Immature natural killer cell (primary cell): ENCODE data around the gene CDK5RAP2. TPM values are rescaled to one million over a fixed set of nuclear protein-coding genes. Genes with fewer than 3 reads are reported as not detected.
"Not testable (repeated sequence)": the region's sequence is repeated elsewhere in the genome, so short reads cannot be mapped to it uniquely, and the experiment has no call there.

Source experiments
- DNase-seq, 3 donors: peaks; one replicate each; pipeline ENCODE4 v3.0.0; 2022; ENCODE audit warnings: mixed read lengths in 1 of 3
- H3K27ac Mint-ChIP-seq, 6 donors: one replicate each; pipeline ENCODE4 v1.8.0; 2020; ENCODE audit warnings: mixed read lengths in 6 of 6, mild to moderate bottlenecking in 5 of 6, inconsistent platforms in 4 of 6, moderate library complexity in 3 of 6
- H3K27me3 Mint-ChIP-seq, 3 donors: one replicate each; pipeline ENCODE4 v1.8.0; 2020 to 2021; ENCODE audit warnings: low read depth in 3 of 3, mild to moderate bottlenecking in 3 of 3, mixed read lengths in 3 of 3, moderate library complexity in 3 of 3, inconsistent platforms in 1 of 3
- H3K36me3 Mint-ChIP-seq, 3 donors: one replicate each; pipeline ENCODE4 v1.8.0; 2020; ENCODE audit warnings: mixed read lengths in 3 of 3, inconsistent platforms in 2 of 3, mild to moderate bottlenecking in 2 of 3
- H3K4me1 Mint-ChIP-seq, 2 donors: one replicate each; pipeline ENCODE4 v1.8.0; 2020; ENCODE audit warnings: inconsistent platforms in 2 of 2, mild to moderate bottlenecking in 2 of 2, mixed read lengths in 2 of 2, moderate library complexity in 1 of 2
- H3K4me3 Mint-ChIP-seq, 5 donors: one replicate each; pipeline ENCODE4 v1.8.0; 2020; ENCODE audit warnings: mild to moderate bottlenecking in 5 of 5, mixed read lengths in 5 of 5, inconsistent platforms in 3 of 5, moderate library complexity in 3 of 5
- H3K9me3 Mint-ChIP-seq, 6 donors: one replicate each; pipeline ENCODE4 v1.8.0; 2020; ENCODE audit warnings: mild to moderate bottlenecking in 6 of 6, mixed read lengths in 6 of 6, inconsistent platforms in 4 of 6, moderate library complexity in 3 of 6
- polyA plus RNA-seq, 3 donors: library from polyadenylated mRNA; unstranded; fragments of 300-500 nt; fragmentation: Illumina TruSeq; gene quantifications; one replicate each; pipeline ENCODE4 v1.2.3, GENCODE V29; 2021

CDK5RAP2 gene
- polyA plus RNA-seq, 3 donors from 2014 or later = 6.7 to 32.7 (median 11.6) TPM

DNA sequence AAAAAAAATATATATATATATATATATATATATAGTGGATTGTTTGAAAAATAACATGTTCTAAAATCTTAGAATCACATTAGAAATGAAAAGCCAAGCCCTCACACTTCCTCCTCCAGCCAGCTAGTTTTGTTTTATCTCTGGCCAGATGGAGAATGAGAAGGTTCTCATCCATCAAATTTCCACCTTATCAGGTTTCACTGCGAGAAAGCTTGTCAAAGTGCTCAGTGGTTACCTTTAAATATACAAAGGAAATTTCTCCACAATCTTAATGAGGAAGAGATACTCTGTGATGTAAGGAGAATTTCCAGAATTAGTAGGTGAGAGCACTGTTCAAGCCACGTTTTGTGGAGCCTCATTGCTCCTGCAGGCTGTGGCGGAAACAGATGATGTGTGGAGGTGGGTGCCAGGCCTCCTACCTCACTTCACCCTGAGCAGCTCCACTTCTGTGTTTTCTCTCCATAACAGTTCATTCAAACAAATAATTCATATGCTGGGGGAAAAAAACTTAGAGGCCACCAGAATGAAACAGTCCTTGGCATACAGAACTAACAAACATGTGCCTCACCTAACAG, 71.9 kb downstream of the CDK5RAP2 start:
- Mint-ChIP-seq H3K4me1 (peaks cover 0 to 5% of the 10 kb centered on the region in 2 donors), H3K9me3 (no peaks in the 10 kb centered on the region), H3K27ac (no peak overlapping the region), H3K27me3 (peaks cover 1 to 2% (median 2%) of the 10 kb centered on the region in 3 donors), H3K4me3 (no peak overlapping the region), H3K36me3 (peaks cover 32 to 61% (median 44%) of the 10 kb centered on the region in 3 donors)
- DNase-seq = no peak

DNA sequence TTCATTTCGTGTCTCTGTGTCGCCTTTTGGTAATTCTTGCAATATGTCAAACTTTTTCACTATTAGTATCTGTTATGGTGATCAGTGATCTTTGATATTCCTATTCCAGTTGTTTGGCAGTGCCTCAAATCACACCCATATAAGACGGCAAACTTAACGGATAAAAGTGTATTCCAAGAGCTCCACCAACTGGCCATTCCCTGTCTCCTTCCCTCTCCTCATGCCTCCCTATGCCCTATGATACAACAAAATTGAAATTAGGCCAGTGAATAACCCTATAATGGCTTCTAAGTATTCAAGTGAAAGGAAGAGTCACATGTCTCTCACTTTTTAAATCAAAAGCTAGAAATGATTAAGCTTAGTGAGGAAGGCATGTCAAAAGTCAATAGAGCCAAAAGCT, 74.8 kb downstream of the CDK5RAP2 start:
- Mint-ChIP-seq H3K27ac (peak overlapping the region in 1 of 6 donors; percentile 32), H3K9me3 (no peaks in the 10 kb centered on the region), H3K4me1 (peaks cover 3 to 18% of the 10 kb centered on the region in 2 donors), H3K36me3 (peaks cover 18 to 54% (median 21%) of the 10 kb centered on the region in 3 donors), H3K4me3 (no peak overlapping the region), H3K27me3 (peaks cover 0 to 2% (median 2%) of the 10 kb centered on the region in 3 donors)
- no peak for DNase-seq

DNA sequence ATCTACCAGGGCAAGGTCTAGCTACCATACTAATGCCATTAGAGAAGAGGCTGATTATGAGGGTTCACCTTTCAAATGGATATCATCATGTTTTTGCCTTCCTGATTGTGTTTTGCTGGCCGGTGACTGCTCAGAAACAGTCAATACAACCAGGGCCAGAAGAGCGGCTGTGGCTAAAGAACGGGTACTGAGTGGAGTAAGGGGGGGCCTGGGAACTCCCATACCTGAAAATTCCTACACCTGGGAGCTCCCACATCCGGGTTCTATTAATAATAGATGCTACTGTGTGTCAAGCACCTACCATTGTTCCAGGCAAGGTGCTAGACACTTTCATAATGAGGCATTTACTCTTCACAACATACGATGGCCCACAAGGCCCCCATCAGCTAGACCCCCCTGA, 79.2 kb downstream of the CDK5RAP2 start:
- peaks cover 7 to 38% (median 12%) of the 10 kb centered on the region in 3 donors for H3K36me3 Mint-ChIP-seq
- peaks cover 0 to 2% (median 0%) of the 10 kb centered on the region in 3 donors for H3K27me3 Mint-ChIP-seq
- H3K4me1 Mint-ChIP-seq = peaks cover 3 to 13% of the 10 kb centered on the region in 2 donors
- peak overlapping the region in 1 of 6 donors; percentile 71 for H3K27ac Mint-ChIP-seq
- H3K4me3 Mint-ChIP-seq = no peak overlapping the region
- DNase-seq = no peak
- H3K9me3 Mint-ChIP-seq = no peaks in the 10 kb centered on the region

DNA sequence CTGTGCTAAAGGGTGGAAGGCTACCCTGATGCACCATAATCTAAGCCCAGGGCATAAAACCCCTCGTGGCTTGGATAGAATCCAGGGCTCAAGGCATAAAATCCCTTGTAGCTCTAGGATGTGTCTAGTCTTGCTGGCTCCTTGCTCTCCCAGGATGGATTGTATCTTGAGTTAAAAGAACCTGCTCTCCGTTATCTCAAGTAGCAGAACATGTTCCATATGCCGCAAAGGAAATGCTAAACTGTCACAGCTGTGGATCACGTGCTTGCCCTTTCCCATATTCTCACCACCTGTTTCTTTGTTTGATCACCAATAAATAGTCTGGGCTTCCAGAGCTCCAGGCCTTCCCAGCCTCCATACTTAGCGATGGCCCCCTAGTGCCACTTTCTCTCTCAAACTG, 82.1 kb downstream of the CDK5RAP2 start:
- Mint-ChIP-seq H3K4me1 (peaks cover 3 to 25% of the 10 kb centered on the region in 2 donors), H3K36me3 (peaks cover 16 to 33% (median 16%) of the 10 kb centered on the region in 3 donors), H3K27ac (peak overlapping the region in 1 of 6 donors; percentile 31)
- H3K27me3 Mint-ChIP-seq, H3K4me3 Mint-ChIP-seq, H3K9me3 Mint-ChIP-seq, DNase-seq: not testable (repeated sequence)

DNA sequence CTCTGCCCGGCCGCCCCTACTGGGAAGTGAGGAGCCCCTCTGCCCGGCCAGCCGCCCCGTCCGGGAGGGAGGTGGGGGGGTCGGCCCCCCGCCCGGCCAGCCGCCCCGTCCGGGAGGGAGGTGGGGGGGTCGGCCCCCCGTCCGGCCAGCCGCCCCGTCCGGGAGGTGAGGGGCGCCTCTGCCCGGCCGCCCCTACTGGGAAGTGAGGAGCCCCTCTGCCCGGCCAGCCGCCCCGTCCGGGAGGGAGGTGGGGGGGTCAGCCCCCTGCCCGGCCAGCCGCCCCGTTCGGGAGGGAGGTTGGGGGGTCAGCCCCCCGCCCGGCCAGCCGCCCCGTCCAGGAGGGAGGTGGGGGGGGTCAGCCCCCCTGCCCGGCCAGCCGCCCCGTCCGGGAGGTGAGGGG, 83.5 kb downstream of the CDK5RAP2 start:
- H3K27me3 Mint-ChIP-seq, H3K9me3 Mint-ChIP-seq, H3K4me3 Mint-ChIP-seq, H3K27ac Mint-ChIP-seq, DNase-seq: not testable (repeated sequence)
- Mint-ChIP-seq H3K4me1 (peaks cover 3 to 24% of the 10 kb centered on the region in 2 donors), H3K36me3 (peaks cover 16 to 25% (median 16%) of the 10 kb centered on the region in 3 donors)

DNA sequence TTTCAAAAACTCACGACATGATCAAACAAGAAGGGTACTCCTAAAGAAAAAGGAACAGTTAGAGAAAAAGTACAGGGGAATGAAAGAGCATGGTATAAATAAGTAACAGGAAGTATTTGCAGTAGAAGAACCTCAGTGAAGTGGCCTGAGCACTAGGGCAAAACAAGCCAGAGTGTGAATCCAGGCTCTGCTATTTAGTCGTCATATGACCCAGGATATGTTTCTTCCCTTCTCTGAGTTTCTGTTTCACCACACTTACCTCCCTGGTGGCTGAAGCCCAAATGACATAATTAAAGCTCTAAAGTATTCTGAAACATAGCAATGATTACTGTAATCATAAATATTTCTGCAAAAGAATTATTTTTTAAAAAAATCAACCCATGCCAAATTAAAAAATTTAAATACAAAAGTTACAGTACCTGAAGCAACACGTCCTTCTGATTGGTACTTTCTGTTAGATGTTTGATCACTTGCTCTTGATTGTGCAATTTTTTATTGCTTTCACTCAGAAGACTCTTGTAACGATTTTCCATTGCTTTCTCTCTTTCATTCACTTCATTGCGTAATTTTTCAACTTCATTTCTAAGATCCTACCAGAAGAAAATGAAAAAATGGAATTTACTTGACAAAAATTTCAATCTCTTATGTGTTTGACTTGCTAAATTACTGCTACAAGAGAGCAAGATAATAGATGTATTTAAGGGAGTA, 88.9 kb downstream of the CDK5RAP2 start:
- DNase-seq = no peak
- peaks cover 3 to 22% of the 10 kb centered on the region in 2 donors for H3K4me1 Mint-ChIP-seq
- H3K9me3 Mint-ChIP-seq = no peaks in the 10 kb centered on the region
- peak overlapping the region in 5 of 6 donors; percentile 1 to 69 (median 37) for H3K27ac Mint-ChIP-seq
- H3K4me3 Mint-ChIP-seq = no peak overlapping the region
- H3K36me3 Mint-ChIP-seq = peaks cover 20 to 44% (median 41%) of the 10 kb centered on the region in 3 donors
- peaks cover 0 to 2% (median 0%) of the 10 kb centered on the region in 3 donors for H3K27me3 Mint-ChIP-seq

DNA sequence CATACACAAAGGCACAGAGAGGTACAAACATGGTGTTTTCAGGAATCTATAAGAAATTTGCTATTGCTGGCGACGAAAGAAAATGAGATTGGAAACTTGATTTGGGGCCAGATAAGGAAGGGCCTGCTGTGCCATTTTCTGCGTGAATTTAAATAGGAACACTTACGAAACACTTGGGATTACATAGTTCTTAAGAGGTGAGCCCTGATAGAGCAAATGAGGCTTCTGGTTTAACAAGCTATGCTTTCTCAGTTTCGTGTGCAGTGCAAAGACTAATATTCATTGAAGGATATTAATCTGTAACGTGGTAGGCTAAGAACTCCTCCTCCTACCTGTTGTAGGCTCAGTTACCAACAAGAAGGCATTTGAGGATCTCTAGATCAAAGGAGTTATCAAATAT, 93.1 kb downstream of the CDK5RAP2 start:
- H3K36me3 Mint-ChIP-seq = peaks cover 27 to 52% (median 50%) of the 10 kb centered on the region in 3 donors

DNA sequence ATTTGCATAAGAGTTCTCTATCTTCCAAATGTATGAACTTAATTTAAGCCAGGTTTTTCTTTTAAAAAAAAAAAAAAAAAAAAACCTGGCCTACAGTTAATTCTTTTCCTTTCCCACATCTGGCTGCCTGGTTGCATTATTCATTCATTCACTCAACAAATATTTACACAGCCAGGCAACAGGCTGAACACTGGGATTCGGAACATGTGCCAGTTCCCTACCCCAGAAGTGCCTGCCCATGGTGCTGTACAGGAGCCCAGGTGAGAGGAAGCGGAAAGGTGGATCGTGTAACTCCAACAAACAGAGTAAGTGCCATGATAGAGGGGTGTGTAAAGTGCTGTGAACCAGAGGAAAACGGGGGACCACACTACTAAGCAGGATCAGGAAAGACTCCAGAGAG, 93.6 kb downstream of the CDK5RAP2 start:
- Mint-ChIP-seq H3K27me3 (peaks cover 0 to 4% (median 2%) of the 10 kb centered on the region in 3 donors), H3K9me3 (no peaks in the 10 kb centered on the region), H3K27ac (no peak overlapping the region), H3K36me3 (peaks cover 27 to 55% (median 51%) of the 10 kb centered on the region in 3 donors), H3K4me3 (no peak overlapping the region), H3K4me1 (peaks cover 3 to 10% of the 10 kb centered on the region in 2 donors)
- no peak for DNase-seq

More for the DNA sequence above, 93.1 kb downstream of the CDK5RAP2 start:
- DNase-seq = no peak
- no peak overlapping the region for H3K27ac Mint-ChIP-seq
- H3K27me3 Mint-ChIP-seq = peaks cover 0 to 4% (median 2%) of the 10 kb centered on the region in 3 donors
- H3K4me3 Mint-ChIP-seq = no peak overlapping the region
- no peaks in the 10 kb centered on the region for H3K9me3 Mint-ChIP-seq
- H3K4me1 Mint-ChIP-seq = peaks cover 3 to 10% of the 10 kb centered on the region in 2 donors

DNA sequence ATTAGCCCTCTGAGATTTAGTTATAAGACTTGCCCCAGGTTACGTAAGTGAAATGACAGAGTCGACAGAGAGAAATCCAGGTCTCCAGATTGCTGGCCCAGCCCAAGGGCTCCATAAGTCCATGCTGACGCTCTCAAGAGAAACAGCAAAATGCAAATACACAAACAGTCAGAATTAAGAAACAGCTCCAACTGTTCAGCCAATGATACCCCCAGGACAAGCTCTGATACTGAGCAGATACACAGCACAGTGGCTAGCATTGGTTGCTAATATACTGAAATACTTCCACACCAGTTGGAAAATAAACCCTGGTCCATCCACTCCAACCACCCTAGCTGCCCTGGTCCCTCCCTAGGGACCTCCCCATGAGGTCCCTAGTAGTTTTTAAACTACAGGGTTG, 94.2 kb downstream of the CDK5RAP2 start:
- H3K27me3 Mint-ChIP-seq = peaks cover 0 to 4% (median 2%) of the 10 kb centered on the region in 3 donors
- H3K36me3 Mint-ChIP-seq = peaks cover 27 to 55% (median 48%) of the 10 kb centered on the region in 3 donors
- no peak for DNase-seq
- H3K27ac Mint-ChIP-seq = peak overlapping the region in 1 of 6 donors; percentile 35
- H3K4me3 Mint-ChIP-seq = no peak overlapping the region
- H3K4me1 Mint-ChIP-seq = peaks cover 3 to 4% of the 10 kb centered on the region in 2 donors
- H3K9me3 Mint-ChIP-seq = no peaks in the 10 kb centered on the region

DNA sequence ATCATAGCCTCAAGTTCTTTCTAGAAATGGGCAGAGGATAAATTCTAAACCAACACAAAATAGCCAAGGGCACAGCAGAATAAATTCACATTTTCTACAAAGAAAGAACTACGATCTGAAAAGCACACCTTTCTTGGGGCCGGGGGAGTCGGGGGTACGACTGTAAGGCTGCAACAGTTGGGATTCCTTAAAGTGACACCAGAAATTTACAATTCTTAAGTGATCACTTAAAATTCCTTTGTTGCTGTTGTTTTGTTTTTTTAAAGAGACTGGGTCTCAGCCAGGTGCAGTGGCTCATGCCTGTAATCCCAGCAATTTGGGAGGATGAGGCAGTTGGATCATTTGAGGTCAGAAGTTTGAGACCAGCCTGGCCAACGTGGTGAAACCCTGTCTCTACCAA, 95.8 kb downstream of the CDK5RAP2 start:
- Mint-ChIP-seq H3K9me3 (no peaks in the 10 kb centered on the region), H3K36me3 (peaks cover 24 to 42% (median 35%) of the 10 kb centered on the region in 3 donors), H3K27ac (no peak overlapping the region), H3K27me3 (peaks cover 0 to 4% (median 0%) of the 10 kb centered on the region in 3 donors), H3K4me3 (no peak overlapping the region), H3K4me1 (no peaks in the 10 kb centered on the region)
- no peak for DNase-seq

DNA sequence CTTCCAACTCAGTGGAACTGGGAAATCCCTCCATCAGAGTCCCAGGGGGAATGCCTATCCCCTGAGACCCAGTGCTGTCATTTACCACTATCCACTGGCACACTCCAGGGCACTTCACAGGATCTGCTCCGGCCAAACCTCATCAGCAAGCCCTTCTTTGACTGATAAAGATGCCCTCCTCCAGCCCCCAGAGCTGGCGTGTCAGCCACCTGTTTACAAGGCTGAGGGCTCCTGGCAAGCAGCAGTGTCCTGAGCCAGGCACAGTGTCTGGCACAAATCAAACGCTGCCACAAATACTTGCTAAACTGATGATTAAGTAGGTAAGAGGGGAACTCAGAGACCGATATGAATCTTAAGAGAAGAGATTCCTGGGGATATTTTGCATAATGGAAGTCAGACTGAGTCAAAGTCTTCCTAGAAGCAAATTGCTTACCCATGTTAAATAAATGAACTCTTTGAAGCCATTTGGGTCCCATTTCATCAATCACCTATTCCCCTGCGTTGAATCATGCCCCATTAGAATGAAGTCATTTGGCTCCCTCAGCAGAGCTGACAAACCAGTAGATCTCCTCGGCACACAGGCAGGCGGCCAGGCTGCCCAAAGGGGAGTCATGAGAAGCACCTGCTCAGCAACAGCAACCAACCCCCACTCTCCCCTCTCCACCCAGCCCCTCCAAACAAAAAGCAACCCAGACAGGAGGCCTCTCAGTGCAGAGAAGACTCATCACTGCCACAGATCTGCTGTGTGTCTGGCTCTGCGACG, 97.4 kb downstream of the CDK5RAP2 start:
- Mint-ChIP-seq H3K4me1 (no peaks in the 10 kb centered on the region), H3K36me3 (peaks cover 14 to 39% (median 32%) of the 10 kb centered on the region in 3 donors), H3K9me3 (no peaks in the 10 kb centered on the region), H3K27me3 (peaks cover 0 to 4% (median 0%) of the 10 kb centered on the region in 3 donors), H3K4me3 (no peak overlapping the region), H3K27ac (no peak overlapping the region)
- no peak for DNase-seq

DNA sequence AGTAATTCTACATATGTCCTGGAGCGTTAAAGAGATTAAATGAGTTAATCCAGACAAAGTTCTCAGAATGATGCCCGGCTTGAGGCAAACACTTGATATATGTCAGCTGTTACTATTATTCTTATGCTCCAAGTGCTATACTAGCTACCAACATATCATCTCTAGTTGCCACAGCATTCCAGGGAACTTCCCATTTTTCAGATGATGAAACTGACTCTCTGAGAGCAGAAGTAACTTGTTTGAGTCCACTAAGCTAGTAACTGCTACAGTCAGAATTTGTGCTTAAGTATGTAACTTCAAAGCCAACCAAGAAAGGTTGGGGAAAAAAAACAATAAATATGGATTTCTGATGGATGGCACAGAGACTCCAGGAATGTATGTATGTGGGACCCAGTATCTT, 98.1 kb downstream of the CDK5RAP2 start:
- Mint-ChIP-seq H3K4me1 (no peaks in the 10 kb centered on the region), H3K36me3 (peaks cover 14 to 37% (median 27%) of the 10 kb centered on the region in 3 donors), H3K4me3 (no peak overlapping the region), H3K9me3 (no peaks in the 10 kb centered on the region), H3K27me3 (peaks cover 0 to 4% (median 0%) of the 10 kb centered on the region in 3 donors), H3K27ac (no peak overlapping the region)
- no peak for DNase-seq

DNA sequence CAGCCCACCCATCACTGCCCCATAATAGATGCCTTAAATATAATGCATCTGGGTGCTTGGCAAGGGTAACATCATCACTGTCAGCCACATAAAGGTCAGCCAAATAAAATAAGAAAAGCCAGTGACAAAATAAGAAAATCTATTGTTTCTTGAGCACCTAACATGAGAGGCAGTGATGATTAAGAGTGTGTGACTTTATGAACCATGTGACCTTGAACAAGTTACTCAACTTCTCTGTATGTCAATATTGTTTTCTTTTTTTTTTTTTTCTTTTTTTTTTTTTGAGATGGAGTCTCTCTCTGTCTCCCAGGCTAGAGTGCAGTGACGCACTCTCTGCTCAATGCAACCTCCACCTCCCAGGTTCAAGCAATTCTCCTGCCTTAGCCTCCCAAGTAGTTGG, 98.7 kb downstream of the CDK5RAP2 start:
- Mint-ChIP-seq H3K36me3 (peaks cover 14 to 32% (median 22%) of the 10 kb centered on the region in 3 donors), H3K9me3 (no peaks in the 10 kb centered on the region), H3K27ac (no peak overlapping the region), H3K4me1 (no peaks in the 10 kb centered on the region), H3K27me3 (peaks cover 0 to 4% (median 0%) of the 10 kb centered on the region in 3 donors), H3K4me3 (no peak overlapping the region)
- no peak for DNase-seq
